Natural killer cell (primary cell): ENCODE results near the gene CCL1. TPM values are rescaled to one million over a fixed set of nuclear protein-coding genes. Genes with fewer than 3 reads are reported as not detected.

ENCODE experiments used
- ATAC-seq, 3 donors: fragments of 150-1000 bp in 2 of 3; fragments of 200-7000 bp in 1 of 3; cut with Tn5 transposase; 1 replicate in 1 of 3; 2 replicates in 2 of 3; pipeline ENCODE4 v1.10.0; 2021; ENCODE audit warnings: mild to moderate bottlenecking in 2 of 3, moderate library complexity in 2 of 3
- DNase-seq, 2 donors: peaks; one replicate each; pipeline versions ENCODE4 v3.0.0 to v3.0.0-alpha.2; 2013 to 2021; ENCODE audit warnings: mixed read lengths in 1 of 2
- H3K27ac ChIP-seq: one replicate; pipeline ENCODE4 v1.5.1; 2013; ENCODE audit warnings: mild to moderate bottlenecking, low read length
- H3K27me3 ChIP-seq: one replicate; pipeline ENCODE4 v1.6.1; 2013; ENCODE audit warnings: low read length; ENCODE audit not compliant: control insufficient read depth, insufficient read depth
- H3K36me3 ChIP-seq: one replicate; pipeline ENCODE4 v1.6.1; 2013; ENCODE audit warnings: low read length; ENCODE audit not compliant: control insufficient read depth, insufficient read depth
- H3K4me1 ChIP-seq: one replicate; pipeline ENCODE4 v1.6.1; 2013; ENCODE audit warnings: low read length; ENCODE audit not compliant: control insufficient read depth, insufficient read depth
- H3K4me3 ChIP-seq: one replicate; pipeline ENCODE4 v1.5.1; 2013; ENCODE audit warnings: low read length
- H3K9me3 ChIP-seq: one replicate; pipeline ENCODE4 v1.6.1; 2013; ENCODE audit warnings: low read length; ENCODE audit not compliant: control insufficient read depth, insufficient read depth
- H3K27ac Mint-ChIP-seq, 2 donors: one replicate each; pipeline ENCODE4 v1.8.0; 2022; ENCODE audit warnings: mild to moderate bottlenecking in 2 of 2, mixed read lengths in 2 of 2, moderate library complexity in 1 of 2
- H3K27me3 Mint-ChIP-seq, 2 donors: one replicate each; pipeline ENCODE4 v1.8.0; 2022; ENCODE audit warnings: low read depth in 2 of 2, mixed read lengths in 2 of 2
- H3K36me3 Mint-ChIP-seq: one replicate; pipeline ENCODE4 v1.8.0; 2022; ENCODE audit warnings: mixed read lengths
- H3K4me1 Mint-ChIP-seq, 2 donors: one replicate each; pipeline ENCODE4 v1.8.0; 2022; ENCODE audit warnings: mixed read lengths in 2 of 2
- H3K4me3 Mint-ChIP-seq: one replicate; pipeline ENCODE4 v1.8.0; 2022; ENCODE audit warnings: mild to moderate bottlenecking, moderate library complexity, mixed read lengths
- H3K9me3 Mint-ChIP-seq, 2 donors: one replicate each; pipeline ENCODE4 v1.8.0; 2022; ENCODE audit warnings: mixed read lengths in 2 of 2
- CTCF ChIP-seq: fragments of 200-600 bp; IDR thresholded peaks from one replicate; pipeline ENCODE4 v1.8.0; 2022; ENCODE audit warnings: antibody characterized with exemption
- WGBS: methylation state at CpG from one replicate; pipeline ENCODE4 v1.1.7; 2013; ENCODE audit warnings: missing lambda C conversion rate; ENCODE audit not compliant: insufficient coverage; 5-methylcytosine and 5-hydroxymethylcytosine counted together
- intact Hi-C: fragments of 100-400 bp; cut with micrococcal nuclease; formaldehyde crosslinking; loops from one replicate; pipeline ENCODE4 v1.14.2; 2022
- total RNA-seq, 4 donors: library from RNA; stranded (reverse); fragments of 120-200 nt in 1 of 4; gene quantifications; one replicate each; pipeline versions ENCODE4 v1.2.3 to v1.2.4, GENCODE V29; 2013 to 2022

Gene CCL1
- total RNA-seq, 3 donors from 2014 or later (not counting 1 experiment from before 2014, with no cell fraction given), result not detected

GRCh38 chr17:34354637-34355036 lies 8.4 kb downstream of the CCL1 start:
- no peaks in the 10 kb centered on the region for H3K4me1 Mint-ChIP-seq
- intact Hi-C loops, result no loop called here
- H3K4me3 ChIP-seq, result no peak overlapping the region
- no peaks in the 10 kb centered on the region for H3K36me3 Mint-ChIP-seq
- no peak overlapping the region for H3K27ac Mint-ChIP-seq
- H3K9me3 ChIP-seq, result no peaks in the 10 kb centered on the region
- no peaks in the 10 kb centered on the region for H3K36me3 ChIP-seq
- no peak for DNase-seq
- H3K27me3 ChIP-seq, result no peaks in the 10 kb centered on the region
- H3K27ac ChIP-seq, result no peak overlapping the region
- H3K4me3 Mint-ChIP-seq, result no peak overlapping the region
- H3K27me3 Mint-ChIP-seq, result peaks cover 5% of the 10 kb centered on the region in 2 donors
- ATAC-seq, result no peak
- H3K4me1 ChIP-seq, result no peaks in the 10 kb centered on the region
- TF ChIP-seq CTCF, result no peak
- no peaks in the 10 kb centered on the region for H3K9me3 Mint-ChIP-seq

GRCh38 chr17:34352191-34352590 lies 10.8 kb downstream of the CCL1 start:
- H3K27ac Mint-ChIP-seq, result no peak overlapping the region
- H3K4me1 ChIP-seq, result no peaks in the 10 kb centered on the region
- intact Hi-C loops, result no loop called here
- no peak overlapping the region for H3K27ac ChIP-seq
- H3K27me3 ChIP-seq, result no peaks in the 10 kb centered on the region
- H3K4me1 Mint-ChIP-seq, result no peaks in the 10 kb centered on the region
- ATAC-seq (no peak), DNase-seq (no peak)
- no peaks in the 10 kb centered on the region for H3K9me3 ChIP-seq
- no peak for TF ChIP-seq CTCF
- no peaks in the 10 kb centered on the region for H3K36me3 ChIP-seq
- H3K4me3 ChIP-seq, result no peak overlapping the region
- no peaks in the 10 kb centered on the region for H3K9me3 Mint-ChIP-seq
- H3K36me3 Mint-ChIP-seq, result no peaks in the 10 kb centered on the region
- peaks cover 9 to 23% of the 10 kb centered on the region in 2 donors for H3K27me3 Mint-ChIP-seq
- no peak overlapping the region for H3K4me3 Mint-ChIP-seq

- H3K27me3 ChIP-seq, result no peaks in the 10 kb centered on the region
- no peaks in the 10 kb centered on the region for H3K4me1 Mint-ChIP-seq
- H3K9me3 ChIP-seq, result no peaks in the 10 kb centered on the region
- DNase-seq (no peak), ATAC-seq (no peak)
- no peak overlapping the region for H3K27ac Mint-ChIP-seq
- no peaks in the 10 kb centered on the region for H3K9me3 Mint-ChIP-seq
- WGBS, result no CpG with 5 or more reads among the region's 1 CpG
- no peak for TF ChIP-seq CTCF
- intact Hi-C loops, result no loop called here
- no peaks in the 10 kb centered on the region for H3K36me3 Mint-ChIP-seq
- no peak overlapping the region for H3K4me3 Mint-ChIP-seq
- H3K27me3 Mint-ChIP-seq, result peaks cover 9 to 23% of the 10 kb centered on the region in 2 donors
- no peaks in the 10 kb centered on the region for H3K36me3 ChIP-seq
- no peak overlapping the region for H3K27ac ChIP-seq
- no peak overlapping the region for H3K4me3 ChIP-seq
- no peaks in the 10 kb centered on the region for H3K4me1 ChIP-seq
Observed at GRCh38 chr17:34351096-34351495, 11.9 kb downstream of the CCL1 start.

- DNase-seq, result no peak
Observed at GRCh38 chr17:34349751-34350150, 13.3 kb downstream of the CCL1 start.

More at GRCh38 chr17:34349751-34350150, 13.3 kb downstream of the CCL1 start:
- Histone ChIP-seq H3K9me3 (no peaks in the 10 kb centered on the region), H3K27me3 (no peaks in the 10 kb centered on the region), H3K27ac (no peak overlapping the region), H3K4me3 (no peak overlapping the region), H3K4me1 (no peaks in the 10 kb centered on the region), H3K36me3 (no peaks in the 10 kb centered on the region)
- Mint-ChIP-seq H3K27me3 (peaks cover 9 to 23% of the 10 kb centered on the region in 2 donors), H3K4me3 (no peak overlapping the region), H3K9me3 (no peaks in the 10 kb centered on the region), H3K27ac (no peak overlapping the region), H3K4me1 (no peaks in the 10 kb centered on the region), H3K36me3 (no peaks in the 10 kb centered on the region)
- 69% methylated on average over 4 of the region's 4 CpGs for WGBS
- no peak for TF ChIP-seq CTCF
- no peak for ATAC-seq
- intact Hi-C loops, result no loop called here
